Fibroblast of pulmonary artery (primary cell): ENCODE measurements around the gene STN1.

Source experiments
- DNase-seq: peaks from one replicate; pipeline ENCODE4 v3.0.0-alpha.2; 2010; ENCODE audit warnings: low read depth
- H3K4me3 ChIP-seq: replicated peaks from 2 replicates; pipeline ENCODE4 v1.5.1; 2011; ENCODE audit warnings: low read depth, mild to moderate bottlenecking, control low read depth, low read length, moderate library complexity
- CTCF ChIP-seq: IDR thresholded peaks from 2 replicates; pipeline ENCODE4 v1.5.1; 2011; ENCODE audit warnings: mild to moderate bottlenecking, control low read depth, low read length, inconsistent platforms; ENCODE audit errors: missing control alignments

Gene STN1

GRCh38 chr10:103839872-103840739 is 77.9 kb downstream of the STN1 start:
- no peak for TF ChIP-seq CTCF
- no peak for DNase-seq
- no peak overlapping the region for H3K4me3 ChIP-seq

GRCh38 chr10:103839519-103839871 is 78.5 kb downstream of the STN1 start:
- no peak for TF ChIP-seq CTCF
- no peak overlapping the region for H3K4me3 ChIP-seq
- DNase-seq: no peak

- no peak overlapping the region for H3K4me3 ChIP-seq
- DNase-seq: no peak
- TF ChIP-seq CTCF: no peak
These were observed 79.0 kb downstream of the STN1 start for GRCh38 chr10:103838862-103839518.

GRCh38 chr10:103838070-103838395 is 80.0 kb downstream of the STN1 start:
- TF ChIP-seq CTCF: no peak
- no peak overlapping the region for H3K4me3 ChIP-seq
- no peak for DNase-seq

GRCh38 chr10:103837370-103838069 is 80.5 kb downstream of the STN1 start:
- no peak for TF ChIP-seq CTCF
- no peak overlapping the region for H3K4me3 ChIP-seq
- no peak for DNase-seq

- DNase-seq: no peak
- H3K4me3 ChIP-seq: no peak overlapping the region
- TF ChIP-seq CTCF: no peak
These were observed 81.1 kb downstream of the STN1 start for GRCh38 chr10:103836861-103837260.
